ENCODE data around the gene CELF2. TPM values are rescaled to one million over a fixed set of nuclear protein-coding genes. Genes with fewer than 3 reads are reported as not detected.

CELF2 gene
- total and polyA plus RNA-seq, 7 donors = 6.0 to 83.1 (median 48.9) TPM

- TF ChIP-seq POLR2A (IDR thresholded peaks at IDR 0.05) (no peak), EP300 (IDR thresholded peaks at IDR 0.05) (no peak), CTCF (IDR thresholded peaks at IDR 0.05) (no peak), POLR2AphosphoS5 (IDR thresholded peaks at IDR 0.05) (no peak)
- H3K27me3 ChIP-seq = no peaks in the 10 kb centered on the region
- no peak overlapping the region for H3K27ac ChIP-seq
- H3K9me3 ChIP-seq = no peaks in the 10 kb centered on the region
- 97 to 98% methylated on average over 12 of the region's 12 CpGs for WGBS, 2 donors
- H3K4me1 ChIP-seq = peaks cover 0 to 13% (median 6%) of the 10 kb centered on the region in 4 donors
- H3K36me3 ChIP-seq = peaks cover 0 to 52% (median 16%) of the 10 kb centered on the region in 4 donors
- H3K4me3 ChIP-seq = no peak overlapping the region
- intact Hi-C loops (cut with DNase I) = no loop called here
- DNase-seq = no peak
These were observed 237.5 kb downstream of the CELF2 start for GRCh38 chr10:11255156-11255555.

- no peaks in the 10 kb centered on the region for H3K27me3 ChIP-seq
- no peak overlapping the region for H3K4me3 ChIP-seq
- H3K36me3 ChIP-seq = peaks cover 0 to 51% (median 16%) of the 10 kb centered on the region in 4 donors
- H3K4me1 ChIP-seq = peaks cover 0 to 13% (median 6%) of the 10 kb centered on the region in 4 donors
- no peak overlapping the region for H3K27ac ChIP-seq
- TF ChIP-seq POLR2A (IDR thresholded peaks at IDR 0.05) (no peak), CTCF (IDR thresholded peaks at IDR 0.05) (no peak), POLR2AphosphoS5 (IDR thresholded peaks at IDR 0.05) (no peak), EP300 (IDR thresholded peaks at IDR 0.05) (no peak)
- intact Hi-C loops (cut with DNase I) = no loop called here
- no peak for DNase-seq
- H3K9me3 ChIP-seq = no peaks in the 10 kb centered on the region
- WGBS, 2 donors = 70 to 82% methylated on average over 7 of the region's 7 CpGs
These were observed 238.2 kb downstream of the CELF2 start for GRCh38 chr10:11255796-11256444.

- no peak overlapping the region for H3K4me3 ChIP-seq
- DNase-seq = no peak
- peaks cover 0 to 12% (median 8%) of the 10 kb centered on the region in 4 donors for H3K4me1 ChIP-seq
- H3K36me3 ChIP-seq = peaks cover 0 to 46% (median 16%) of the 10 kb centered on the region in 4 donors
- WGBS, 2 donors = 81 to 96% methylated on average over 13 of the region's 13 CpGs
- no peaks in the 10 kb centered on the region for H3K27me3 ChIP-seq
- no peaks in the 10 kb centered on the region for H3K9me3 ChIP-seq
- intact Hi-C loops (cut with DNase I) = no loop called here
- no peak overlapping the region for H3K27ac ChIP-seq
- no peak for TF ChIP-seq CTCF (IDR thresholded peaks at IDR 0.05)
- no peak for TF ChIP-seq EP300 (IDR thresholded peaks at IDR 0.05)
- TF ChIP-seq POLR2A (IDR thresholded peaks at IDR 0.05) = no peak
- TF ChIP-seq POLR2AphosphoS5 (IDR thresholded peaks at IDR 0.05) = no peak
These were observed 239.2 kb downstream of the CELF2 start for GRCh38 chr10:11256896-11257295.

- no peaks in the 10 kb centered on the region for H3K27me3 ChIP-seq
- H3K4me1 ChIP-seq = peaks cover 0 to 17% (median 11%) of the 10 kb centered on the region in 4 donors
- intact Hi-C loops (cut with DNase I) = no loop called here
- no peak overlapping the region for H3K27ac ChIP-seq
- H3K9me3 ChIP-seq = no peaks in the 10 kb centered on the region
- no peak for DNase-seq
- WGBS, 2 donors = 73 to 83% methylated on average over 13 of the region's 13 CpGs
- no peak for TF ChIP-seq EP300 (IDR thresholded peaks at IDR 0.05)
- TF ChIP-seq POLR2A (IDR thresholded peaks at IDR 0.05) = no peak
- no peak for TF ChIP-seq CTCF (IDR thresholded peaks at IDR 0.05)
- TF ChIP-seq POLR2AphosphoS5 (IDR thresholded peaks at IDR 0.05) = no peak
- H3K36me3 ChIP-seq = peaks cover 0 to 46% (median 16%) of the 10 kb centered on the region in 4 donors
- no peak overlapping the region for H3K4me3 ChIP-seq
These were observed 239.9 kb downstream of the CELF2 start for GRCh38 chr10:11257440-11258090.

Data from sigmoid colon (tissue), 7 donors.